Brain microvascular endothelial cell (primary cell): Measurements from ENCODE around the gene PCDHGB3.

Source experiments
- DNase-seq: peaks from one replicate; pipeline ENCODE4 v3.0.0-alpha.2; 2020
- H3K27ac ChIP-seq: fragments of 250-450 bp; sonication (Bioruptor Pico); 2 replicates; pipeline ENCODE4 v1.5.1; 2020; ENCODE audit warnings: mild to moderate bottlenecking, moderate library complexity
- H3K27me3 ChIP-seq: fragments of 250-450 bp; sonication (Bioruptor Pico); replicated peaks from 2 replicates; pipeline ENCODE4 v1.5.1; 2020; ENCODE audit warnings: mild to moderate bottlenecking
- H3K36me3 ChIP-seq: fragments of 250-450 bp; sonication (Bioruptor Pico); replicated peaks from 2 replicates; pipeline ENCODE4 v1.5.1; 2020; ENCODE audit warnings: mild to moderate bottlenecking
- H3K4me3 ChIP-seq: 2 replicates; pipeline ENCODE4 v1.5.1; 2011; ENCODE audit warnings: low read depth, mild to moderate bottlenecking, control low read depth, low read length, moderate library complexity
- in situ Hi-C: cut with HindIII; loops from 2 replicates; pipeline ENCODE4 v1.10.0; 2017; ENCODE audit warnings: low sequenced_read_pairs, low pct_ligation_motif_present
- TF ChIP-seq, protein P1 (sequence below): IDR thresholded peaks from 2 replicates; pipeline ENCODE4 v1.5.1; 2011; ENCODE audit warnings: low read depth, mild to moderate bottlenecking, moderate library complexity, low read length, control low read depth, inconsistent platforms; ENCODE audit errors: missing control alignments

The PCDHGB3 gene

DNA sequence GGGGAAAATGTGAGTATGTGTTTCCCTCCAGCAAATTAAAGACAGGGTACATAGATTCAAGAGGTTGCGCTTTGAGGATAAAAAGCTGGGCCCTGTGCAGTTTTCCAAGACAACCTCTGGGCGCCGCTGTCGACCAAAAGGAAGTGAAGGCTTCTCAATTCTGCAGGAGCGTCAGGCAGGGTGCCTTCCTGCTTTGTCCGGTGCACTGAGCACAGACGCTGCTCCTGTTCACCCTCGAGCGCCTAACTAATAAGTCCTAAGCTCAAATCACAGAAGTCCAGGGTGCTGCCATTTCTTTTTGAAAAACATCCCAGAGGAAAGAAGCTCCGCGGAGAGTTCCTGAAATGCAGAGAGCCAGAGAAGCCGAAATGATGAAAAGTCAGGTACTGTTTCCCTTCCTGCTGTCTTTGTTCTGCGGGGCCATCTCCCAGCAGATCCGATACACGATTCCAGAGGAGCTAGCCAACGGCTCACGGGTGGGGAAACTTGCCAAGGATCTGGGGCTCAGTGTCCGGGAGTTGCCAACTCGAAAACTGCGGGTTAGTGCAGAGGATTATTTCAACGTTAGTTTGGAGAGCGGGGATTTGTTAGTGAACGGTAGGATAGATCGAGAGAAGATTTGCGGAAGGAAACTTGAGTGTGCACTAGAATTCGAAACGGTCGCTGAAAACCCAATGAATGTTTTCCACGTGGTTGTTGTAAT, 20.0 kb upstream of the PCDHGB3 start, which contains the start of gene PCDHGB1:
Gene PCDHGB1 (plus strand): TSS at position 183 of the 703 bp plus-strand sequence. CDS start 162 bp downstream, at position 345.
- in situ Hi-C loops: no loop called here
- Histone ChIP-seq H3K4me3 (peak within 1 kb of the TSS; percentile 17), H3K36me3 (no peaks in the 10 kb centered on the region), H3K27me3 (no peaks in the 10 kb centered on the region), H3K27ac (no peak within 1 kb of the TSS)
- TF ChIP-seq, protein P1, sequence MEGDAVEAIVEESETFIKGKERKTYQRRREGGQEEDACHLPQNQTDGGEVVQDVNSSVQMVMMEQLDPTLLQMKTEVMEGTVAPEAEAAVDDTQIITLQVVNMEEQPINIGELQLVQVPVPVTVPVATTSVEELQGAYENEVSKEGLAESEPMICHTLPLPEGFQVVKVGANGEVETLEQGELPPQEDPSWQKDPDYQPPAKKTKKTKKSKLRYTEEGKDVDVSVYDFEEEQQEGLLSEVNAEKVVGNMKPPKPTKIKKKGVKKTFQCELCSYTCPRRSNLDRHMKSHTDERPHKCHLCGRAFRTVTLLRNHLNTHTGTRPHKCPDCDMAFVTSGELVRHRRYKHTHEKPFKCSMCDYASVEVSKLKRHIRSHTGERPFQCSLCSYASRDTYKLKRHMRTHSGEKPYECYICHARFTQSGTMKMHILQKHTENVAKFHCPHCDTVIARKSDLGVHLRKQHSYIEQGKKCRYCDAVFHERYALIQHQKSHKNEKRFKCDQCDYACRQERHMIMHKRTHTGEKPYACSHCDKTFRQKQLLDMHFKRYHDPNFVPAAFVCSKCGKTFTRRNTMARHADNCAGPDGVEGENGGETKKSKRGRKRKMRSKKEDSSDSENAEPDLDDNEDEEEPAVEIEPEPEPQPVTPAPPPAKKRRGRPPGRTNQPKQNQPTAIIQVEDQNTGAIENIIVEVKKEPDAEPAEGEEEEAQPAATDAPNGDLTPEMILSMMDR: peak; percentile 63
- peak; percentile 9 for DNase-seq

DNA sequence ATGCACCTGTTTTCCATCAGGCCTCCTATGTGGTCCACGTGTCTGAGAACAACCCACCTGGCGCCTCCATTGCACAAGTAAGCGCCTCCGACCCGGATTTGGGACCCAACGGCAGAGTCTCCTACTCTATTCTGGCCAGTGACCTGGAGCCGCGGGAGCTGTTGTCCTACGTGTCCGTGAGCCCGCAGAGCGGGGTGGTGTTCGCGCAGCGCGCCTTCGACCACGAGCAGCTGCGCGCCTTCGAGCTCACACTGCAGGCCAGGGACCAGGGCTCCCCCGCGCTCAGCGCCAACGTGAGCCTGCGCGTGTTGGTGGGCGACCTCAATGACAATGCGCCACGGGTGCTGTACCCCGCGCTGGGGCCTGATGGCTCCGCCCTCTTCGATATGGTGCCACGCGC, 18.5 kb upstream of the PCDHGB3 start:
- H3K4me3 ChIP-seq: no peak overlapping the region
- no peaks in the 10 kb centered on the region for H3K27me3 ChIP-seq
- no peak for DNase-seq
- no peaks in the 10 kb centered on the region for H3K36me3 ChIP-seq
- TF ChIP-seq, protein P1: no peak
- in situ Hi-C loops: no loop called here
- no peak overlapping the region for H3K27ac ChIP-seq

DNA sequence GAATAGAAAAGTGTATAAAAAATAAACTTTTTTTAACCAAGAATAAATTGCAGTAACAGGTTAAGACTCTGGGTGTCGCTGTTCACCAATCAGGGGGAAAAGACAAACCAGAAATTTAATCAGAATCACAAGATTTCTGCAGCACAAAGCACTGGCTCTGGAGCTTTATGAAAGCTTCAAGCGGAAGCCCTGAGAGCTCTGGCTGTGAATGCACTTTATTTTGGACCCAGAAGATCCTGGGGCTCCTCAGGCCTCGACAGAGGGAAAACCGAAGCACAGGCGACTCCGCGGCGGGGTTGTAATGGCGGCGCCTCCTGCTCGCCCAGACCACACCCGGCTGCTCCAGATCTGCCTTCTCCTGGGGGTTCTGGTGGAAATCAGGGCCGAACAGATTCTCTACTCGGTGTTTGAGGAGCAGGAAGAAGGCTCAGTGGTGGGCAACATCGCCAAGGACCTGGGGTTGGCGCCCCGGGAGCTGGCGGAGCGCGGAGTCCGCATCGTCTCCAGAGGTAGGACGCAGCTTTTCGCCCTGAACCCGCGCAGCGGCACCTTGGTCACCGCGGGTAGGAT, 15.1 kb upstream of the PCDHGB3 start, which contains the start of gene PCDHGA4:
Gene PCDHGA4 (plus strand): TSS at position 122 of the 570 bp plus-strand sequence. CDS start 87 bp downstream, at position 209.
- no peak for DNase-seq
- H3K4me3 ChIP-seq: peak within 1 kb of the TSS; percentile 31
- H3K27me3 ChIP-seq: no peaks in the 10 kb centered on the region
- H3K36me3 ChIP-seq: no peaks in the 10 kb centered on the region
- H3K27ac ChIP-seq: no peak within 1 kb of the TSS
- TF ChIP-seq, protein P1: peak; percentile 37
- in situ Hi-C loops: no loop called here

DNA sequence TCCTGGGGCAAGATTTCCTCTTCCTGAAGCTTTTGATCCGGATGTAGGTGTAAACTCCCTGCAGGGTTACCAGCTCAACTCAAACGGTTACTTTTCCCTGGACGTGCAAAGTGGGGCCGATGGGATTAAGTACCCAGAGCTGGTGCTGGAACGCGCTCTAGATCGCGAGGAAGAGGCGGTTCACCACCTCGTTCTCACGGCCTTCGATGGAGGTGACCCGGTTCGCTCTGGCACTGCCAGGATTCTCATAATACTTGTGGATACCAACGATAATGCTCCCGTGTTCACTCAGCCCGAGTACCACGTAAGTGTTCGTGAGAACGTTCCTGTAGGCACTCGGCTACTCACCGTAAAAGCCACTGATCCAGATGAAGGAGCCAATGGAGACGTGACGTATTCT, 14.4 kb upstream of the PCDHGB3 start:
- H3K4me3 ChIP-seq: no peak overlapping the region
- DNase-seq: no peak
- TF ChIP-seq, protein P1: no peak
- no peaks in the 10 kb centered on the region for H3K36me3 ChIP-seq
- H3K27me3 ChIP-seq: no peaks in the 10 kb centered on the region
- no peak overlapping the region for H3K27ac ChIP-seq
- in situ Hi-C loops: no loop called here

DNA sequence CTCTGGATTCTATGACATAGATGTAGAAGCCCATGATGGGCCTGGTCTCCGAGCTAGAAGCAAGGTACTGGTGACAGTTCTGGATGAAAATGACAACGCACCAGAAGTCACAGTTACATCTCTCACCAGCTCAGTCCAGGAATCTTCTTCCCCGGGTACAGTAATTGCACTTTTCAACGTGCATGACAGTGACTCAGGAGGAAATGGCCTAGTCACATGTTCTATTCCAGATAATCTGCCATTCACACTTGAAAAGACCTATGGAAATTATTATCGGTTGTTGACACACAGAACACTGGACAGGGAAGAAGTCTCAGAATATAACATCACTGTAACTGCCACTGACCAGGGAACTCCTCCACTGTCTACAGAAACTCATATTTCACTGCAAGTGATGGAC, 13.9 kb upstream of the PCDHGB3 start:
- H3K4me3 ChIP-seq: no peak overlapping the region
- no peak for DNase-seq
- H3K27ac ChIP-seq: no peak overlapping the region
- no peaks in the 10 kb centered on the region for H3K27me3 ChIP-seq
- in situ Hi-C loops: no loop called here
- no peaks in the 10 kb centered on the region for H3K36me3 ChIP-seq
- TF ChIP-seq, protein P1: no peak

DNA sequence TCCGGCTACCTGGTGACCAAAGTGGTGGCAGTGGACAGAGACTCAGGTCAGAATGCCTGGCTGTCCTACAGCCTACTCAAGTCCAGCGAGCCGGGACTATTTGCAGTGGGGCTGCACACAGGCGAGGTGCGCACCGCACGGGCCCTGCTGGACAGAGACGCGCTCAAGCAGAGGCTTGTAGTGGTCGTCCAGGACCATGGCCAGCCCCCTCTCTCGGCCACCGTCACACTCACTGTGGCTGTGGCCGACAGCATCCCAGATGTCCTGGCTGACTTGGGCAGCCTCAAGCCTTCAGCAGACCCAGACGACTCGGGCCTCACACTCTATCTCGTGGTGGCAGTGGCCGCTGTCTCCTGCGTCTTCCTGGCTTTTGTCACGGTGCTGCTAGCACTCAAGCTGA, 13.1 kb upstream of the PCDHGB3 start:
- Histone ChIP-seq H3K27me3 (no peaks in the 10 kb centered on the region), H3K4me3 (no peak overlapping the region), H3K27ac (no peak overlapping the region), H3K36me3 (no peaks in the 10 kb centered on the region)
- TF ChIP-seq, protein P1: no peak
- DNase-seq: no peak
- in situ Hi-C loops: no loop called here
